GM12801 (cell line): ENCODE data around the gene WDR13.

ENCODE experiments used
- TF ChIP-seq, protein P1 (sequence below): IDR thresholded peaks from one replicate; pipeline ENCODE4 v1.5.1; 2011; ENCODE audit warnings: control low read depth; ENCODE audit not compliant: insufficient read length; ENCODE audit errors: extremely low read depth

Gene WDR13

DNA sequence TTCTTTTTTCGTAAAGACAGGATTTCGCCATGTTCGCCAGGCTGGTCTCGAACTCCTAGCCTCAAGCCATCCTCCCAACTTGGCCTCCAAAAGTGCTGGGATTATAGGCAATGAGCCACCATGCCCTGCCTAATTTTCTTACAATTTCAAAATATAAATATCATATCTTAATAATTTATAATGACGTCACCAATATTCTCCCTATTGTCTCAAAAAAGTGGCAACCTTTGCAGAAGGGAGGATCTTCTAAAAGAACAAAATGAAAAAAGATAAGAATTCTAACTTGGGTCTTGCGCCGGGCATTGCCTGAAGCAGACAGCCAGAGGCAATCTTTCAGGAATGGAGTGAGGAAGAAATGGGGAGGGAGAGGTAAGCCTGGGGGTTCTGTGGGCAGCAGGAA, 48.4 kb downstream of the WDR13 start:
- TF ChIP-seq, protein P1, sequence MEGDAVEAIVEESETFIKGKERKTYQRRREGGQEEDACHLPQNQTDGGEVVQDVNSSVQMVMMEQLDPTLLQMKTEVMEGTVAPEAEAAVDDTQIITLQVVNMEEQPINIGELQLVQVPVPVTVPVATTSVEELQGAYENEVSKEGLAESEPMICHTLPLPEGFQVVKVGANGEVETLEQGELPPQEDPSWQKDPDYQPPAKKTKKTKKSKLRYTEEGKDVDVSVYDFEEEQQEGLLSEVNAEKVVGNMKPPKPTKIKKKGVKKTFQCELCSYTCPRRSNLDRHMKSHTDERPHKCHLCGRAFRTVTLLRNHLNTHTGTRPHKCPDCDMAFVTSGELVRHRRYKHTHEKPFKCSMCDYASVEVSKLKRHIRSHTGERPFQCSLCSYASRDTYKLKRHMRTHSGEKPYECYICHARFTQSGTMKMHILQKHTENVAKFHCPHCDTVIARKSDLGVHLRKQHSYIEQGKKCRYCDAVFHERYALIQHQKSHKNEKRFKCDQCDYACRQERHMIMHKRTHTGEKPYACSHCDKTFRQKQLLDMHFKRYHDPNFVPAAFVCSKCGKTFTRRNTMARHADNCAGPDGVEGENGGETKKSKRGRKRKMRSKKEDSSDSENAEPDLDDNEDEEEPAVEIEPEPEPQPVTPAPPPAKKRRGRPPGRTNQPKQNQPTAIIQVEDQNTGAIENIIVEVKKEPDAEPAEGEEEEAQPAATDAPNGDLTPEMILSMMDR, result no peak

DNA sequence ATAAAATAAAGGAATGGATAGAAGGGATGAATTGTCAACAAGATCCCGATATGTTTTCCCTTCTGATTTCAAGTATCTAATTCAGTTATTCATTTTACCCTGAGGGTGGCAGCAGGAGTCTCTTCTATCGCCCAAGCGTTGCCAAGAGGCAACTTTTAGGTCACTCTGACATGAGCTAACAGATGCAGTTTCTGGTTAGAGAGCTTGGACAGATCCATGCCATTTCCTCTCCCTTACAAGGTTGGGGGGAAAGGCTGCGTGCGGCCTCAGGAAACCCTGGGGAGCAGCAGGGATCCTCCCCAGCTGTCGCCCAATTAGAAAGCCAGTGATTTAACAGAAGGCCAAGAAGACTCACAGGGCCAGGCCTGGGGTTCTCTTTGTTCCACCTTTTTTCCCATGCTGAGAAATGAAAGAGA, 51.1 kb downstream of the WDR13 start:
- TF ChIP-seq, protein P1, result no peak

DNA sequence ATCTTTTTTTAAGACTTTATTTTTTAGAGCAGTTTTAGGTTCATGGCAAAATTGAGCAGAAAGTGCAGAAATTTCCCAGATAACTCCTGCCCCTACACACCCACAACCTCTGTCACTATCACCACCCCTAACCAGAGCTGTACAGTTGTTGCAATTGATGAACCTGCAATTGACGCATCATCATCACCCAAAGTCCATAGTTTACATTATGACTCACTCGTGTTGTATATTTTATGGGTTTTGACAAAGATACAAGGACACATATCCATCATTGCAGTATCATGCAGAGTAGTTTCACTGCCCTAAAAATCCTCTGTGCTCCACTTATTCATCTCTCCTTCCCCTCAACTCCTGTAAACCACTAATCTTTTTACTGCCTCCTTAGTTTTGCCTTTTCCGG, 51.8 kb downstream of the WDR13 start:
- TF ChIP-seq, protein P1, result no peak
